ENCODE data around the gene NETO2. TPM values are rescaled to one million over a fixed set of nuclear protein-coding genes. Genes with fewer than 3 reads are reported as not detected.

The NETO2 gene
- total RNA-seq, 1 donor from 2014 or later: 50.3 TPM

GRCh38 chr16:47035436-47035835 is 108.3 kb downstream of the NETO2 start:
- Mint-ChIP-seq H3K27ac (no peak overlapping the region), H3K4me3 (peak overlapping the region; percentile 54), H3K27me3 (peaks cover 14% of the 10 kb centered on the region), H3K36me3 (no peaks in the 10 kb centered on the region), H3K4me1 (ENCODE audit: unreplicated experiment) (no peaks in the 10 kb centered on the region), H3K9me3 (no peaks in the 10 kb centered on the region)
- TF ChIP-seq CTCF (conservative IDR thresholded peaks at IDR 0.05): no peak
- DNase-seq (ENCODE audit: extremely low spot score, unreplicated experiment): no peak

- H3K4me3 Mint-ChIP-seq: no peak overlapping the region
- H3K36me3 Mint-ChIP-seq: no peaks in the 10 kb centered on the region
- DNase-seq (ENCODE audit: extremely low spot score, unreplicated experiment): no peak
- H3K27me3 Mint-ChIP-seq: peaks cover 14% of the 10 kb centered on the region
- no peak overlapping the region for H3K27ac Mint-ChIP-seq
- H3K4me1 Mint-ChIP-seq (ENCODE audit: unreplicated experiment): no peaks in the 10 kb centered on the region
- no peaks in the 10 kb centered on the region for H3K9me3 Mint-ChIP-seq
- TF ChIP-seq CTCF (conservative IDR thresholded peaks at IDR 0.05): no peak
Observed at GRCh38 chr16:47034455-47034854, 109.3 kb downstream of the NETO2 start.

GRCh38 chr16:47033176-47033575 is 110.6 kb downstream of the NETO2 start:
- no peak overlapping the region for H3K4me3 Mint-ChIP-seq
- TF ChIP-seq CTCF (conservative IDR thresholded peaks at IDR 0.05): no peak
- H3K4me1 Mint-ChIP-seq (ENCODE audit: unreplicated experiment): no peaks in the 10 kb centered on the region
- no peak overlapping the region for H3K27ac Mint-ChIP-seq
- peaks cover 12% of the 10 kb centered on the region for H3K27me3 Mint-ChIP-seq
- no peaks in the 10 kb centered on the region for H3K36me3 Mint-ChIP-seq
- H3K9me3 Mint-ChIP-seq: no peaks in the 10 kb centered on the region
- DNase-seq (ENCODE audit: extremely low spot score, unreplicated experiment): no peak

DNA sequence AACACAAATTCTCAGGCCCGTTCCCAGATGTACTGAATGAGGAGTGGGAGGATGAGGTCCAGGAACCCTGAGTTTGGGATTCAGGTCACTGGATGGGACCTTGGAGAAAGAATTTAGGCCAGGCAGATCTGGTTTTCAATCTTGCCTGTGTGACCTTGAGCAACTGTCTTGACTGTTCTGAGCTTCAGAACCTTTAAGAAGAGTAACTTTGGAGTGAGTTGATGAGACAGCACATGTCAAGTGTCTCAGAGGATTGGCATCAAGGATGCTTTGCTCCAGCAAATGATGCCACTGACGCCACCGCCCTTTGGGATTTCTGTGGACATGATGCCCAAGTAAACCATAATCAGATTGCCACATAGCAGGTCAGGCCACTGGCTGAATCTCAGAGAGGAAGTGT is 114.0 kb downstream of the NETO2 start:
- no peaks in the 10 kb centered on the region for H3K27me3 Mint-ChIP-seq
- TF ChIP-seq CTCF (conservative IDR thresholded peaks at IDR 0.05): no peak
- H3K9me3 Mint-ChIP-seq: no peaks in the 10 kb centered on the region
- DNase-seq (ENCODE audit: extremely low spot score, unreplicated experiment): no peak
- H3K4me1 Mint-ChIP-seq (ENCODE audit: unreplicated experiment): no peaks in the 10 kb centered on the region
- H3K27ac Mint-ChIP-seq: no peak overlapping the region
- no peak overlapping the region for H3K4me3 Mint-ChIP-seq
- no peaks in the 10 kb centered on the region for H3K36me3 Mint-ChIP-seq

- no peak for DNase-seq (ENCODE audit: extremely low spot score, unreplicated experiment)
- H3K4me1 Mint-ChIP-seq (ENCODE audit: unreplicated experiment): no peaks in the 10 kb centered on the region
- TF ChIP-seq CTCF (conservative IDR thresholded peaks at IDR 0.05): no peak
- no peaks in the 10 kb centered on the region for H3K9me3 Mint-ChIP-seq
- H3K27ac Mint-ChIP-seq: no peak overlapping the region
- H3K4me3 Mint-ChIP-seq: no peak overlapping the region
- no peaks in the 10 kb centered on the region for H3K27me3 Mint-ChIP-seq
- H3K36me3 Mint-ChIP-seq: no peaks in the 10 kb centered on the region
Observed at GRCh38 chr16:47028767-47029377, 114.9 kb downstream of the NETO2 start.

Other genes starting within 250 kb of the NETO2 start
- 63.4 and 73.5 TPM in 2 replicates for gene DNAJA2, start 170.3 kb downstream of the NETO2 start, total RNA-seq (ENCODE audit: low replicate concordance)